ENCODE measurements around the gene FAM162A.
"Not testable (repeated sequence)": the region's sequence is repeated elsewhere in the genome, so short reads cannot be mapped to it uniquely, and the experiment has no call there.

The FAM162A gene

GRCh38 chr3:122383771-122384697 lies at the start of gene FAM162A:
FAM162A (plus strand) TSS chr3:122384182; CDS start chr3:122384266, 84 bp downstream.
- DNase-seq, result peak; percentile 91 to 92

- DNase-seq, result no peak
Measured at GRCh38 chr3:122342803-122343202, 41.2 kb upstream of the FAM162A start.

DNA sequence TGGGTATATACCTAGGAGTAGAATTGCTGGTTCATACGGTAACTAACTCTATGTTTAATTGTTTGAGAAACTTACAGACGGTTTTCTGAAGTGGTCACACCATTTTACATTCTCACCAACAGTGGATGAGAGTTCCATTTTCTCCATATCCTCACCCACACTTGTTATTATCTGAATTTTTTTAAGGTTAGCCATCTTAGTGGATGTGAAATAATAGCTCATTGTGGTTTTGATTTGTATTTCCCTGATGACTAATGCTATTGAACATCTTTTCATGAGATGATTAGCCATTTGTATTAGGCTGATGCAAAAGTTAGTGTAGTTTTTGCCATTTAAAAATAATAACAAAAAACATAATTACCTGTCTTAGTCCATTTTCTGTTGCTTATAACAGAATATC lies 40.3 kb upstream of the FAM162A start:
- no peak for DNase-seq

GRCh38 chr3:122349171-122349570 lies 34.8 kb upstream of the FAM162A start:
- no peak for DNase-seq

- DNase-seq, result no peak
Measured at GRCh38 chr3:122350814-122351418, 33.1 kb upstream of the FAM162A start.

GRCh38 chr3:122351612-122352011 lies 32.4 kb upstream of the FAM162A start:
- no peak for DNase-seq

DNA sequence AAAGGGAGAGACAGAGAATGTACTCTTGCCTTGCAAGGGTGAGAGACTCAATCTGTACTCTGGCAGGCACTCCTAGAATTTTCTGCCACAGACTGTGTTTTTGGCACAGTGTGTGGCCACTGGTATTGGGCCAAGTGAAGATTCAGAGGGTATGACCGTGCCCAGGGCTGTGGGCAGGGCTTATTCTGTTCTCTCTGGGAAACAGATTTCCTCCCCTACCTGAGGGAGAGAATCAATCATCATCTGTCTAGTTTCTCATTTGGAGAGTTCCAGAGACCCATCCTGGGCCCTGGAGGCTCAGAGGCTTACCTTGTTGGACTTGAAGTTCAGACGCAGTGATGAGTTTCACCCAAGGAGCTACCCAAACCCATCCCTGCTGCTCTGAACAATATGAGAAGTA lies 30.8 kb upstream of the FAM162A start:
- no peak for DNase-seq

- no peak for DNase-seq
Measured at GRCh38 chr3:122353893-122354401, 30.0 kb upstream of the FAM162A start.

GRCh38 chr3:122355612-122356011 lies 28.4 kb upstream of the FAM162A start:
- no peak for DNase-seq

- DNase-seq, result no peak
Measured at GRCh38 chr3:122356402-122356801, 27.6 kb upstream of the FAM162A start.

DNA sequence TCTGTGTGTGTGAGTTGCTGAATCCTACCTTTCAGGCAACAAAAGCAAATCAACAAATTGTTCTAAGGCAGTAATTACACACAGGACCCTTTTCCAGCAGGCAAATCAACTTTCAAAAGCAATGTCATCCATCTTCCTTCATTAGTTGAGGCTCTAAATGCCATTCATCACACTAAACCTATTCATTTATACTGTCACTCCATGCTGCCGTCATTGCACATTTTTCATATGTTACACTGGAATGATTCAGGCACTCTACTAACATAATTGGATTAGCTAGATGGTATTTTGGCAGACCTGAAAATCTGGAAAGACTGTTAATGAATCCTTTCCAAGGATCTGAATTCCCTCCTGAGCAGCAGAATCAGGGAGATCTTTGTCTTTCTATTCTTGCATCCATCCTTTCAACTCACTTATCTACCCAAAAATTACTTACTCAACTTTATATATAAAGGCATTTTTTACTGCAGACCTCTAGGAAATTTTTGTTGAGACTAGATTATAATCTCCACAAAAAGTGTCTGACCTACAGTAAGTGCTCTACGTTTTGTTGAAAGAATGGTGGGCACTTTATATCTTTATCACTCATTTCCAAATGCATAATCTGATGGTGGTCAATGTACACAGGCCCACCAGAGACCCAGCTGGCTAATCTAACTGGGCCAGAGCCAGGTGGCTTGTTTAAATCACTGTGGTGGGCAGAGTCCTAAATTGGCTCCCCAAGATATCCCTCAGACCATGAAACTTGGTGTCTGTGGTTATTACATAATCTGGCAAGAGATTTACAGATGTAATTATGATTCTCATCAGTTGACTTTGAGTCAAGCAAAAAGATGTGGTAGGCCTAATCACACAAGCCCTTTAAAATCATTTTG lies 25.9 kb upstream of the FAM162A start:
- no peak for DNase-seq

DNA sequence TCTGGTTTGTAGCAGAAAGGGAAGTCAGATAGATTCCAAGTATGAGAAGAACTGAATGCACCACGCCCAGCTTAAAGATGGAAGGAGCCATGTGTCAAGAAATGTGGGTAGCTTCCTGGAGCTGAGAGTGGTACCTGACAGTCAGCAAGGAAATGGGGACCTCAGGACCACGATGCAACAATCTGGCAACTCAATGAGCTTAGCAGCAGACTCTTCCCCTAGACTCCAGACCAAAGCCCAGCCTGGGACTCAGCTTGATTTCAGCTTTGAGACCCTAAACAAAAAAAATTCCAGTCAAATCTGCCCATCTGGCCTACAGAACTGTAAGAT lies 25.3 kb upstream of the FAM162A start:
- no peak for DNase-seq

DNA sequence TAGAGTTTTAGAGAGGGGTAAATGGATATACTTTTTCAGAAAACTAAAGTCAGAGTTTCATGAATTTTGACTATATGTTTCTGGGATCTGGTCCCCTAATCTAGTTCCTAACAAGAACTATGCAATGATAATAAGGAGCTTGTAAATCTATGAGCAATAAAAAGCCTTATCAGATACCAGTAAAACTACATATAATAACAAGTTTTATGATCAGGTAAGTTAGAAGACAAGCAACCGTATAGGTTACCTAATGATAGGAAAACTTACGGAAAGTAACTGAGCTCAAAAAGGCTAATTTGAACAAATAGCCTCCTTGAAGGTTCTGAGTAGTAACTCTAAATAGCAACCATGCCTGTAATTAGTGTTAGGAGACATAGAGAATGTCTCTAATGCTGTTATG lies 22.0 kb upstream of the FAM162A start:
- no peak for DNase-seq

GRCh38 chr3:122364490-122364889 lies 19.5 kb upstream of the FAM162A start:
- DNase-seq, result no peak

DNA sequence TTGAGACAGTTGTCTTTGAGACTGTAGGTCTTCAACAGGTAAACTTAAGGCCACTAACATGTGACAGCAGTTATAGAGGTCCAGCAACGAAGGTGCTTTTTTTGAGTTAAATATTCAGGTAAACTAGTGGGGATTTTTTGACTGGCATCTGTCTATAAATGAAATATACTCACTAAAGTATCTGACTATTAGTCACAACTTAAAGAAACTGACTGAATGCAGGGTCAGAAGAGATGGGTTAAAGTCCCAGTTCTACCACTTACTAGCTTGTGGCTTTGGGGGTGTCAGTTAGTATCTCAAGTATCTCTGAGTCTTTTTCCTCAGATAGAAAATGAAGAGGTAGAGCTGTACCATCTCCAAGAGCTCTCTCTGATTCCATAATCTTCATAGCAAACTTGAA lies 18.9 kb upstream of the FAM162A start:
- no peak for DNase-seq

- DNase-seq, result not testable (repeated sequence)
Measured at GRCh38 chr3:122365582-122366378, 18.2 kb upstream of the FAM162A start.

GRCh38 chr3:122366379-122366749 lies 17.6 kb upstream of the FAM162A start:
- no peak for DNase-seq

DNA sequence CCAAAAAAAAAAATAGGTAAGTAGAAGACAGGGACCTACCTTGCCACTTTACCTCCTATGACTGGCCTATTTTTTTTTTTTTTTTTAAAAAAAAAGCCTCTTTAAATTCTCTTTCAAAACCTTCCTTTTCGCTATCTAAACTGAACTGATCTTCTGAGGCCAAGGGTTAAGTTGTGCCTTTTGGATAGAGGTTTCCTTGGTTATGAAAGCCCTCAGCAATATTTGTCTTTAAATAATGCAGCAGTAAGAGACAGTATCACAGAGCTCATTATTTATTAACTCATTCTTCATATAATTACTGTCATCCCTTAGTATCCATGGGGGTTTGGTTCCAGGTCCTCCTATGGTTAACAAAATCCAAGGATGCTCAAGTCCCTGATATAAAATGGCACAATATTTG lies 9.9 kb upstream of the FAM162A start:
- no peak for DNase-seq

DNA sequence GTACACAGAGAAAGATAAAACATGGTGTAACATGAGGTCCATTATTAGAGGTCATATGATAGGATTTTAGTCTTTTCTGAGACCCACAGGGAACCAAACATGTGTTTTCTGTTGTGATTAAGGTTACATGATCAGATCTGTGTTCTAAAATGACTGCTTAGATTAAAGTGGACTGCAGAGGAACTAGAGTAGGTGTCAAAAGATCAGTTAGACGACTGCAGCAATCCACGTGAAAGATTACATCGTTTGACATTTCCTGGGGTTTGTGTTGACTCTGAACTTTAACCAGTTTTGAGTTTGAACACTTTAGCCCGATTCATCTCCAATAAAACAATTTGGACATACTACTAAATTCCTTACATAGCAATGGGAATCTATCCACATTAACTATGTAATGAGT lies 6.0 kb upstream of the FAM162A start:
- DNase-seq, result no peak

GRCh38 chr3:122382888-122383666 lies 905 bp upstream of the FAM162A start, which contains the start of gene MIX23:
MIX23 (minus strand) TSS chr3:122383231; CDS start chr3:122383224, 7 bp downstream.
- peak; percentile 81 to 84 for DNase-seq

- no peak for DNase-seq
Measured at GRCh38 chr3:122387709-122388108, 3.7 kb downstream of the FAM162A start.

Data from hippocampal formation (tissue), 2 donors.